H1 (cell line): ENCODE data around the gene TMEM117. TPM values are rescaled to one million over a fixed set of nuclear protein-coding genes. Genes with fewer than 3 reads are reported as not detected.

ENCODE experiments used
- ATF2 ChIP-seq: IDR thresholded peaks from 2 replicates; pipeline ENCODE4 v1.6.1; 2012; ENCODE audit warnings: low read length, inconsistent platforms
- CHD7 ChIP-seq: fragments of 300-600 bp; sonication (generic); IDR thresholded peaks from 2 replicates; pipeline ENCODE4 v1.7.1; 2012; ENCODE audit warnings: low read length, moderate library complexity, mild to moderate bottlenecking, inconsistent platforms; ENCODE audit not compliant: insufficient replicate concordance
- CTCF ChIP-seq, 3 experiments: IDR thresholded peaks; 1 replicate in 2 of 3; 2 replicates in 1 of 3; pipeline versions ENCODE4 v1.5.1 to v1.6.1; 2011; ENCODE audit warnings: low read length in 3 of 3, mild to moderate bottlenecking in 3 of 3, inconsistent platforms in 2 of 3, low read depth in 1 of 3, moderate library complexity in 1 of 3; ENCODE audit not compliant: insufficient read depth in 1 of 3; ENCODE audit errors: control extremely low read depth in 1 of 3
- E2F6 ChIP-seq: IDR thresholded peaks from 2 replicates; pipeline ENCODE4 v1.6.1; 2012; ENCODE audit warnings: inconsistent platforms
- MAX ChIP-seq: IDR thresholded peaks from 2 replicates; pipeline ENCODE4 v1.6.1; 2012; ENCODE audit warnings: inconsistent platforms
- RBBP5 ChIP-seq: IDR thresholded peaks from 2 replicates; pipeline ENCODE4 v1.7.1; 2012; ENCODE audit warnings: low read depth, mild to moderate bottlenecking, inconsistent platforms, low read length, moderate library complexity, borderline replicate concordance
- polyA plus RNA-seq, 7 experiments: library from polyadenylated mRNA; depleted of rRNA in 3 of 7; stranded (reverse) in 5 of 7; unstranded in 2 of 7; fragments of >200 nt in 5 of 7; fragments of 200-250 nt in 2 of 7; gene quantifications; 1 replicate in 5 of 7; 2 replicates in 1 of 7; 4 replicates in 1 of 7; pipeline versions ENCODE4 v1.2.1 to v1.2.3, GENCODE V29; 2011 to 2013; ENCODE audit warnings: missing spikeins in 2 of 7, mixed read lengths in 2 of 7
- total RNA-seq: library from RNA; stranded (reverse); fragmentation: NEBNext Ultra II Directional; extraction: Animal tissue kit (Norgen Biotek cat#: 25700); gene quantifications from 2 replicates; pipeline ENCODE4 v1.2.1, GENCODE V29; 2021

TMEM117 gene
- total and polyA plus RNA-seq, 2 of the 8 experiments (the other 6 are each of a cell fraction or from before 2014, with no cell fraction given) = 0.80 to 1.4 TPM

GRCh38 chr12:43789941-43790340, 45.9 kb upstream of the TMEM117 start (continued):
- TF ChIP-seq CHD7 = no peak
- TF ChIP-seq CTCF (IDR thresholded peaks at IDR 0.05; ENCODE audit: control extremely low read depth in 1 of 3, insufficient read depth in 1 of 3, low read depth in 1 of 3, low read length in 3 of 3) = no peak
- no peak for TF ChIP-seq E2F6
- TF ChIP-seq MAX = no peak
- TF ChIP-seq RBBP5 = no peak
- TF ChIP-seq ATF2 = no peak
